Fibroblast of villous mesenchyme (primary cell): ENCODE measurements around the gene AJAP1. TPM values are rescaled to one million over a fixed set of nuclear protein-coding genes. Genes with fewer than 3 reads are reported as not detected.

ENCODE experiments used
- DNase-seq: peaks from one replicate; pipeline ENCODE4 v3.0.0-alpha.2; 2010; ENCODE audit warnings: low read depth
- H3K4me3 ChIP-seq: 2 replicates; pipeline ENCODE4 v1.5.1; 2011; ENCODE audit warnings: low read depth, mild to moderate bottlenecking, low read length
- total RNA-seq: library from RNA; depleted of rRNA; stranded (reverse); fragments of >200 nt; gene quantifications from 2 replicates; pipeline ENCODE4 v1.2.3, GENCODE V29; 2012
- TF ChIP-seq, protein P1 (sequence below): IDR thresholded peaks from 2 replicates; pipeline ENCODE4 v1.5.1; 2012; ENCODE audit warnings: low read depth, mild to moderate bottlenecking, low read length; ENCODE audit not compliant: insufficient read depth

The AJAP1 gene
- total RNA-seq, 1 donor: under 0.01 TPM

- TF ChIP-seq, protein P1, sequence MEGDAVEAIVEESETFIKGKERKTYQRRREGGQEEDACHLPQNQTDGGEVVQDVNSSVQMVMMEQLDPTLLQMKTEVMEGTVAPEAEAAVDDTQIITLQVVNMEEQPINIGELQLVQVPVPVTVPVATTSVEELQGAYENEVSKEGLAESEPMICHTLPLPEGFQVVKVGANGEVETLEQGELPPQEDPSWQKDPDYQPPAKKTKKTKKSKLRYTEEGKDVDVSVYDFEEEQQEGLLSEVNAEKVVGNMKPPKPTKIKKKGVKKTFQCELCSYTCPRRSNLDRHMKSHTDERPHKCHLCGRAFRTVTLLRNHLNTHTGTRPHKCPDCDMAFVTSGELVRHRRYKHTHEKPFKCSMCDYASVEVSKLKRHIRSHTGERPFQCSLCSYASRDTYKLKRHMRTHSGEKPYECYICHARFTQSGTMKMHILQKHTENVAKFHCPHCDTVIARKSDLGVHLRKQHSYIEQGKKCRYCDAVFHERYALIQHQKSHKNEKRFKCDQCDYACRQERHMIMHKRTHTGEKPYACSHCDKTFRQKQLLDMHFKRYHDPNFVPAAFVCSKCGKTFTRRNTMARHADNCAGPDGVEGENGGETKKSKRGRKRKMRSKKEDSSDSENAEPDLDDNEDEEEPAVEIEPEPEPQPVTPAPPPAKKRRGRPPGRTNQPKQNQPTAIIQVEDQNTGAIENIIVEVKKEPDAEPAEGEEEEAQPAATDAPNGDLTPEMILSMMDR: no peak
- H3K4me3 ChIP-seq: no peak overlapping the region
- no peak for DNase-seq
Measured at GRCh38 chr1:4726620-4727341, 72.4 kb downstream of the AJAP1 start.

DNA sequence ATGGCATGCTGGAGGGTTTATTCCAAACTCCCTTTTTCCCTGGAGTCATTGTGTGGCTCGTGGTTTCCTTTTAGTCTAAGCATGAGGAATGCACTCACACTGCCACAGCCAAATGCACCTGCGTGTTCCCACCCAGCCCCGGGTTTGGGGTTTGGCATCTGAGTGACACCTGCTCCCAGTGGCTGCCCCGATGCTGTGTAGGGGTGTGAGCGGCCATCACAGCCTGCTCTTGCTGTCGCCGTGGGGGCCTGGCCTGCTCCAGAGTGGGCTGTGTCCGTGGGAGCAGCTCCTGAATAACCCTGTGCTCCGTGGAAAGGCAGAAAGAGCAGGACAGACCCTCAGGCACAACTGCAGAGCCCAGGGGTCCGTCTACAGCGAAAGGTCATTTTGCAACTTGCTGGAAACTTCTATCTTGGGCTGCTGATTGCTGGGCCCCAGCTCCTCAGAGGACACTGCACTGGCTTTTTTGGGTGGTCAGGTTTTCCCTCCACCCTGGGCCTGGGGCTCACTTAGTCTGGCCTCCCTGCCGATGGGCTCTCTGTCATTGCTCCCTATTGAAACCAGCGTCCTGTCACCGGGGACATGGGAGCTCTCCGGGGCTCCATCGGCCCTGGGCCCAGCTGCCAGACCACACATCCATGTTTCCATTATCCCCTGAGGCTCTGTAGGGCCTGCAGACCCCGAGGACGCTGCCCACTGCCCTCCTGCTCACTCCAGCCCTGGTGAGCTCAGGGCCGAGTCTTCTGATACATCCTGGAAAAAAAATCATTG, 74.1 kb downstream of the AJAP1 start:
- DNase-seq: no peak
- TF ChIP-seq, protein P1: no peak
- no peak overlapping the region for H3K4me3 ChIP-seq

GRCh38 chr1:4729090-4729471, 74.7 kb downstream of the AJAP1 start:
- TF ChIP-seq, protein P1: no peak
- DNase-seq: no peak
- no peak overlapping the region for H3K4me3 ChIP-seq

- H3K4me3 ChIP-seq: no peak overlapping the region
- peak; percentile 5 for DNase-seq
- TF ChIP-seq, protein P1: no peak
Measured at GRCh38 chr1:4730078-4730477, 75.7 kb downstream of the AJAP1 start.

- DNase-seq: no peak
- no peak overlapping the region for H3K4me3 ChIP-seq
- TF ChIP-seq, protein P1: no peak
Measured at GRCh38 chr1:4733446-4734177, 79.2 kb downstream of the AJAP1 start.

- TF ChIP-seq, protein P1: no peak
- no peak for DNase-seq
- H3K4me3 ChIP-seq: no peak overlapping the region
Measured at GRCh38 chr1:4734219-4734618, 79.8 kb downstream of the AJAP1 start.
